H1 (cell line): ENCODE results near the gene ANAPC2. TPM values are rescaled to one million over a fixed set of nuclear protein-coding genes. Genes with fewer than 3 reads are reported as not detected.

Experiments
- ATF3 ChIP-seq: IDR thresholded peaks from 2 replicates; pipeline ENCODE4 v1.6.1; 2011; ENCODE audit warnings: low read depth, mild to moderate bottlenecking, low read length; ENCODE audit not compliant: insufficient read depth
- GTF2F1 ChIP-seq: IDR thresholded peaks from 2 replicates; pipeline ENCODE4 v1.6.1; 2012; ENCODE audit warnings: low read depth, low read length, improper control_type of control experiment, borderline replicate concordance
- MAX ChIP-seq: IDR thresholded peaks from 2 replicates; pipeline ENCODE4 v1.6.1; 2012; ENCODE audit warnings: inconsistent platforms
- RFX5 ChIP-seq: IDR thresholded peaks from 2 replicates; pipeline ENCODE4 v1.6.1; 2011; ENCODE audit warnings: low read depth, low read length, improper control_type of control experiment, borderline replicate concordance
- TAF7 ChIP-seq: optimal IDR thresholded peaks from 2 replicates; pipeline ENCODE3; 2011; ENCODE audit warnings: low read depth, mild to moderate bottlenecking, inconsistent platforms, low read length, moderate library complexity, borderline replicate concordance
- polyA plus RNA-seq, 7 experiments: library from polyadenylated mRNA; depleted of rRNA in 3 of 7; stranded (reverse) in 5 of 7; unstranded in 2 of 7; fragments of >200 nt in 5 of 7; fragments of 200-250 nt in 2 of 7; gene quantifications; 1 replicate in 5 of 7; 2 replicates in 1 of 7; 4 replicates in 1 of 7; pipeline versions ENCODE4 v1.2.1 to v1.2.3, GENCODE V29; 2011 to 2013; ENCODE audit warnings: missing spikeins in 2 of 7, mixed read lengths in 2 of 7
- total RNA-seq: library from RNA; stranded (reverse); fragmentation: NEBNext Ultra II Directional; extraction: Animal tissue kit (Norgen Biotek cat#: 25700); gene quantifications from 2 replicates; pipeline ENCODE4 v1.2.1, GENCODE V29; 2021

The ANAPC2 gene
- total and polyA plus RNA-seq, 2 of the 8 experiments (the other 6 are each of a cell fraction or from before 2014, with no cell fraction given) = 30.2 to 37.7 TPM

- TF ChIP-seq MAX (no peak), TAF7 (no peak), ATF3 (no peak), GTF2F1 (no peak), RFX5 (no peak)
These were observed 4.5 kb upstream of the ANAPC2 start (continued) for GRCh38 chr9:137192859-137193258.
